Esophagus squamous epithelium (tissue), 4 donors: ENCODE data around the gene SHC4.

Experiments
- POLR2A ChIP-seq, 4 donors: fragments of 450-650 bp; IDR thresholded peaks; one replicate each; pipeline ENCODE4 v1.6.1; 2017; ENCODE audit warnings: antibody characterized with exemption in 4 of 4, mild to moderate bottlenecking in 4 of 4, moderate library complexity in 3 of 4
- TF ChIP-seq, protein P1 (sequence below), 6 experiments: fragments of 450-650 bp in 4 of 6; fragments of 200-600 bp in 2 of 6; sonication (generic) in 2 of 6; IDR thresholded peaks; one replicate each; pipeline ENCODE4 v1.5.1; 2016 to 2019; ENCODE audit warnings: antibody characterized with exemption in 6 of 6, mild to moderate bottlenecking in 4 of 6, moderate library complexity in 4 of 6

DNA sequence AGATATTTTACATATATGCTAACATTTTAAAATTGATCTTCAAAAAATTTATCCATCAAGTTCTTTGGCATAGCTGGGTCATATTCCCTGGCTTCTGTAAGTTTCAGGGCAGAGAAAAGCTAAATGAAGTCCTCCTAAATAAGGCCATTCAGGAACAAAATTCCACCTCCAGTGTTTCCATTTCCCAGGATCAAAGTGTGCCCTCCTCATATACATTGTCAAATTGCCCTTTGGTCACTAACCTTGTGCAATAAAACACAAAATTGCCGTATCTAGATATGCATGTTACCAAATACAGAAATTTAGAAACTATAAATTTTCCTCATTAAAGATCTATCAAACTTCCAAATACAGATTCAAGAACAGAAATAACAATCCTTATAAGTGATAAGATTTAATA is 163.5 kb downstream of the SHC4 start:
- TF ChIP-seq, protein P1, sequence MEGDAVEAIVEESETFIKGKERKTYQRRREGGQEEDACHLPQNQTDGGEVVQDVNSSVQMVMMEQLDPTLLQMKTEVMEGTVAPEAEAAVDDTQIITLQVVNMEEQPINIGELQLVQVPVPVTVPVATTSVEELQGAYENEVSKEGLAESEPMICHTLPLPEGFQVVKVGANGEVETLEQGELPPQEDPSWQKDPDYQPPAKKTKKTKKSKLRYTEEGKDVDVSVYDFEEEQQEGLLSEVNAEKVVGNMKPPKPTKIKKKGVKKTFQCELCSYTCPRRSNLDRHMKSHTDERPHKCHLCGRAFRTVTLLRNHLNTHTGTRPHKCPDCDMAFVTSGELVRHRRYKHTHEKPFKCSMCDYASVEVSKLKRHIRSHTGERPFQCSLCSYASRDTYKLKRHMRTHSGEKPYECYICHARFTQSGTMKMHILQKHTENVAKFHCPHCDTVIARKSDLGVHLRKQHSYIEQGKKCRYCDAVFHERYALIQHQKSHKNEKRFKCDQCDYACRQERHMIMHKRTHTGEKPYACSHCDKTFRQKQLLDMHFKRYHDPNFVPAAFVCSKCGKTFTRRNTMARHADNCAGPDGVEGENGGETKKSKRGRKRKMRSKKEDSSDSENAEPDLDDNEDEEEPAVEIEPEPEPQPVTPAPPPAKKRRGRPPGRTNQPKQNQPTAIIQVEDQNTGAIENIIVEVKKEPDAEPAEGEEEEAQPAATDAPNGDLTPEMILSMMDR (IDR thresholded peaks at IDR 0.05) = no peak
- TF ChIP-seq POLR2A (IDR thresholded peaks at IDR 0.05) = no peak
